ENCODE data around the gene NCOA5.

- TF ChIP-seq CTCF (IDR thresholded peaks at IDR 0.05): no peak
- no peak for TF ChIP-seq POLR2AphosphoS5 (IDR thresholded peaks at IDR 0.05)
- no peak for TF ChIP-seq EP300 (IDR thresholded peaks at IDR 0.05)
These were observed 55.7 kb downstream of the NCOA5 start for GRCh38 chr20:46034039-46034438.
